ENCODE results near the gene PLEKHH1. TPM values are rescaled to one million over a fixed set of nuclear protein-coding genes. Genes with fewer than 3 reads are reported as not detected.

The PLEKHH1 gene
- total and polyA plus RNA-seq, 2 of the 8 experiments (the other 6 are each of a cell fraction or from before 2014, with no cell fraction given) = 28.3 to 33.3 TPM

- TF ChIP-seq CHD7 (IDR thresholded peaks at IDR 0.05; ENCODE audit: insufficient replicate concordance, low read length) (no peak), BACH1 (IDR thresholded peaks at IDR 0.05; ENCODE audit: low read length) (no peak), ASH2L (IDR thresholded peaks at IDR 0.05; ENCODE audit: low read length) (no peak), HDAC6 (IDR thresholded peaks at IDR 0.05; ENCODE audit: low read depth, low read length) (no peak), SP4 (IDR thresholded peaks at IDR 0.05; ENCODE audit: low read length) (no peak; the same call in 1 of the 2 replicates), POLR2AphosphoS5 (IDR thresholded peaks at IDR 0.05; ENCODE audit: low read depth, low read length) (peak; percentile 53; the same call in 1 of the 2 replicates), ATF3 (IDR thresholded peaks at IDR 0.05; ENCODE audit: insufficient read depth, low read depth, low read length) (no peak), CHD2 (IDR thresholded peaks at IDR 0.05; ENCODE audit: low read length) (no peak), CBX5 (IDR thresholded peaks at IDR 0.05; ENCODE audit: low read depth, low read length) (no peak), GTF2F1 (IDR thresholded peaks at IDR 0.05; ENCODE audit: borderline replicate concordance, low read depth, low read length) (no peak), RBBP5 (IDR thresholded peaks at IDR 0.05; ENCODE audit: borderline replicate concordance, low read depth, low read length) (no peak), NRF1 (IDR thresholded peaks at IDR 0.05; ENCODE audit: low read depth, low read length) (no peak), EGR1 (IDR thresholded peaks at IDR 0.05; ENCODE audit: borderline replicate concordance, low read depth, low read length) (no peak)
Measured at GRCh38 chr14:67607646-67608045, 74.6 kb downstream of the PLEKHH1 start (continued).
